CD4-positive, alpha-beta T cell treated with Interleukin-1 beta for 1 hour (primary cell): Measurements from ENCODE around the gene PCDHB8.
"Not testable (repeated sequence)": the region's sequence is repeated elsewhere in the genome, so short reads cannot be mapped to it uniquely, and the experiment has no call there.

Source experiments
- DNase-seq, 2 donors: peaks; one replicate each; pipeline ENCODE4 v3.0.0-alpha.2; 2020 to 2022

The PCDHB8 gene

GRCh38 chr5:141177577-141178191 is at the start of gene PCDHB8:
Gene PCDHB8, plus strand, starts transcription at chr5:141177790. Its CDS starts 245 bp downstream, at chr5:141178035.
- not testable (repeated sequence) for DNase-seq

- peak in 1 of 2 donors; percentile 2 for DNase-seq
Observed at GRCh38 chr5:141135030-141135717, 42.4 kb upstream of the PCDHB8 start, which contains the start of gene PCDHB5. Gene PCDHB5, plus strand, starts transcription at chr5:141135206. Its CDS starts 229 bp downstream, at chr5:141135435.

- DNase-seq: no peak
Observed at GRCh38 chr5:141135718-141136266, 41.8 kb upstream of the PCDHB8 start.

GRCh38 chr5:141137346-141137745 is 40.2 kb upstream of the PCDHB8 start:
- not testable (repeated sequence) for DNase-seq

- no peak for DNase-seq
Observed at GRCh38 chr5:141149812-141150211, 27.8 kb upstream of the PCDHB8 start, which contains the start of gene PCDHB6. Gene PCDHB6, plus strand, starts transcription at chr5:141150057. Its CDS starts 201 bp downstream, at chr5:141150258.

GRCh38 chr5:141150224-141150992 is 27.2 kb upstream of the PCDHB8 start:
- DNase-seq: no peak

GRCh38 chr5:141150993-141151325 is 26.6 kb upstream of the PCDHB8 start:
- no peak for DNase-seq

GRCh38 chr5:141151632-141152031 is 26.0 kb upstream of the PCDHB8 start:
- DNase-seq: not testable (repeated sequence)

- not testable (repeated sequence) for DNase-seq
Observed at GRCh38 chr5:141152096-141152495, 25.5 kb upstream of the PCDHB8 start.

GRCh38 chr5:141155540-141156374 is 21.8 kb upstream of the PCDHB8 start:
- no peak for DNase-seq

- DNase-seq: not testable (repeated sequence)
Observed at GRCh38 chr5:141157356-141157755, 20.2 kb upstream of the PCDHB8 start.

GRCh38 chr5:141157901-141158300 is 19.7 kb upstream of the PCDHB8 start:
- not testable (repeated sequence) for DNase-seq

- DNase-seq: peak in 1 of 2 donors; percentile 10
Observed at GRCh38 chr5:141172381-141173204, 5.0 kb upstream of the PCDHB8 start, which contains the start of gene PCDHB7. Gene PCDHB7, plus strand, starts transcription at chr5:141172644. Its CDS starts 192 bp downstream, at chr5:141172836.

GRCh38 chr5:141174291-141175104 is 3.1 kb upstream of the PCDHB8 start:
- not testable (repeated sequence) for DNase-seq

GRCh38 chr5:141175933-141176332 is 1.7 kb upstream of the PCDHB8 start:
- DNase-seq: no peak

GRCh38 chr5:141179371-141179770 is 1.8 kb downstream of the PCDHB8 start:
- not testable (repeated sequence) for DNase-seq

- DNase-seq: not testable (repeated sequence)
Observed at GRCh38 chr5:141179876-141180275, 2.3 kb downstream of the PCDHB8 start.

GRCh38 chr5:141180313-141180712 is 2.7 kb downstream of the PCDHB8 start:
- no peak for DNase-seq

- no peak for DNase-seq
Observed at GRCh38 chr5:141182248-141182647, 4.7 kb downstream of the PCDHB8 start, which contains the start of gene PCDHB16. Gene PCDHB16, plus strand, starts transcription at chr5:141182387. Its CDS starts 173 bp downstream, at chr5:141182560.
